ENCODE data around the gene CBARP. TPM values are rescaled to one million over a fixed set of nuclear protein-coding genes. Genes with fewer than 3 reads are reported as not detected.

Gene CBARP
- total and polyA plus RNA-seq, 2 of the 4 experiments (the other 2 are of a cell fraction), result 0.18 to 3.9 TPM

- peaks cover 4 to 45% of the 10 kb centered on the region in 2 experiments; a peak in 2 of 4 replicates for H3K79me1 ChIP-seq (ENCODE audit: low read depth in 1 of 2, low read length in 2 of 2)
- ATAC-seq (ENCODE audit: low read depth) (peak; percentile 66), DNase-seq (peak; percentile 95)
- H3K4me2 ChIP-seq (ENCODE audit: low read depth, low read length), result peak within 1 kb of the TSS; percentile 99
- peak within 1 kb of the TSS; percentile 64 to 84; a peak in 2 of 4 replicates for H4K8ac ChIP-seq (ENCODE audit: low read depth in 2 of 2, low read length in 2 of 2)
- H3K18ac ChIP-seq (ENCODE audit: low read depth, low read length), result no peak within 1 kb of the TSS
- peak within 1 kb of the TSS; percentile 83 for H3K27ac ChIP-seq (ENCODE audit: insufficient read depth, low read length)
- BruUV-seq (replicated peaks), result TSS peak; percentile 83
- intact Hi-C loops (cut with micrococcal nuclease), result loop anchor here (2.0 kb wide), 2 partner anchors 233 to 315 kb away; partner anchors contain the start of gene ARID3A
- H4K5ac ChIP-seq (ENCODE audit: low read depth, low read length), result peak within 1 kb of the TSS; percentile 72
- H3K23ac ChIP-seq (ENCODE audit: low read depth, low read length), result peak within 1 kb of the TSS; percentile 89
- H3K4me1 ChIP-seq (ENCODE audit: control insufficient read depth, insufficient read depth, low read length), result peaks cover 25% of the 10 kb centered on the region
- H2BK20ac ChIP-seq (ENCODE audit: low read depth, low read length), result no peak within 1 kb of the TSS
- H3K27me3 ChIP-seq (ENCODE audit: control insufficient read depth, insufficient read depth, low read length), result no peaks in the 10 kb centered on the region
- peak within 1 kb of the TSS; percentile 70 for H2BK5ac ChIP-seq (ENCODE audit: low read depth, low read length, poor library complexity, severe bottlenecking)
- ChIA-PET POLR2A (ENCODE audit: unreplicated experiment) (interaction anchor here (0.9 to 1.0 kb wide), 2 partner anchors 27 to 28 kb away, joined by 3 to 17 read pairs; no protein-coding TSS in a partner anchor), CTCF (interaction anchor here (0.8 kb wide), 1 partner anchor 25 kb away, joined by 3 read pairs; no protein-coding TSS in a partner anchor)
- WGBS, 2 experiments (ENCODE audit: extremely low coverage in 2 of 2, insufficient read length in 1 of 2), result 0% methylated on average over 60 of the region's 79 CpGs; no CpG with 5 or more reads in 1 of the 2 experiments
- peak within 1 kb of the TSS; percentile 58; the same call in 1 of the 2 replicates for H2BK120ac ChIP-seq (ENCODE audit: low read depth, low read length)
- peak within 1 kb of the TSS; percentile 78 for H3K14ac ChIP-seq (replicated peaks; ENCODE audit: low read depth, low read length)
- dilution Hi-C loops (cut with HindIII; ENCODE audit: low sequenced_read_pairs, unreplicated experiment), result no loop called here
- no peaks in the 10 kb centered on the region for H3K9me1 ChIP-seq (ENCODE audit: insufficient read depth, low read length)
- in situ Hi-C loops (cut with MboI; ENCODE audit: low sequenced_read_pairs), result no loop called here
- TF ChIP-seq RAD21 (IDR thresholded peaks at IDR 0.05; ENCODE audit: low read length), result no peak
- TF ChIP-seq MAZ (IDR thresholded peaks at IDR 0.05; ENCODE audit: borderline replicate concordance, low read depth, low read length), result peak; percentile 63; the same call in 1 of the 2 replicates
- TF ChIP-seq BHLHE40 (IDR thresholded peaks at IDR 0.05; ENCODE audit: low read depth, low read length), result peak; percentile 90
- TF ChIP-seq, protein P1, sequence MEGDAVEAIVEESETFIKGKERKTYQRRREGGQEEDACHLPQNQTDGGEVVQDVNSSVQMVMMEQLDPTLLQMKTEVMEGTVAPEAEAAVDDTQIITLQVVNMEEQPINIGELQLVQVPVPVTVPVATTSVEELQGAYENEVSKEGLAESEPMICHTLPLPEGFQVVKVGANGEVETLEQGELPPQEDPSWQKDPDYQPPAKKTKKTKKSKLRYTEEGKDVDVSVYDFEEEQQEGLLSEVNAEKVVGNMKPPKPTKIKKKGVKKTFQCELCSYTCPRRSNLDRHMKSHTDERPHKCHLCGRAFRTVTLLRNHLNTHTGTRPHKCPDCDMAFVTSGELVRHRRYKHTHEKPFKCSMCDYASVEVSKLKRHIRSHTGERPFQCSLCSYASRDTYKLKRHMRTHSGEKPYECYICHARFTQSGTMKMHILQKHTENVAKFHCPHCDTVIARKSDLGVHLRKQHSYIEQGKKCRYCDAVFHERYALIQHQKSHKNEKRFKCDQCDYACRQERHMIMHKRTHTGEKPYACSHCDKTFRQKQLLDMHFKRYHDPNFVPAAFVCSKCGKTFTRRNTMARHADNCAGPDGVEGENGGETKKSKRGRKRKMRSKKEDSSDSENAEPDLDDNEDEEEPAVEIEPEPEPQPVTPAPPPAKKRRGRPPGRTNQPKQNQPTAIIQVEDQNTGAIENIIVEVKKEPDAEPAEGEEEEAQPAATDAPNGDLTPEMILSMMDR (conservative IDR thresholded peaks at IDR 0.05; ENCODE audit: low read depth, low read length), result no peak
- no peak for TF ChIP-seq CHD1 (IDR thresholded peaks at IDR 0.05; ENCODE audit: low read depth, low read length)
- peak; percentile 56; the same call in 1 of the 2 replicates for TF ChIP-seq POLR2A (IDR thresholded peaks at IDR 0.05; ENCODE audit: low read depth, low read length)
- TF ChIP-seq MXI1 (IDR thresholded peaks at IDR 0.05; ENCODE audit: borderline replicate concordance, low read depth, low read length), result peak; percentile 68; the same call in 1 of the 2 replicates
- H2BK15ac ChIP-seq (ENCODE audit: low read depth, low read length), result no peak within 1 kb of the TSS; the same call in 2 of the 3 replicates
- H2AK5ac ChIP-seq (ENCODE audit: low read depth, low read length), result peak within 1 kb of the TSS; percentile 83; the same call in 1 of the 2 replicates
- H3K9me3 ChIP-seq (ENCODE audit: control insufficient read depth, insufficient read depth, low read length), result no peaks in the 10 kb centered on the region
- peak within 1 kb of the TSS; percentile 95 for H2AFZ ChIP-seq (replicated peaks; ENCODE audit: low read length, poor library complexity)
- peak within 1 kb of the TSS; percentile 87 for H3K4ac ChIP-seq (ENCODE audit: low read depth, low read length)
- H3K36me3 ChIP-seq (ENCODE audit: control insufficient read depth, insufficient read depth, low read length), result no peaks in the 10 kb centered on the region; the same call in 1 of the 2 replicates
- H3K9ac ChIP-seq (ENCODE audit: low read depth, low read length), result peak within 1 kb of the TSS; percentile 84
- H4K91ac ChIP-seq (ENCODE audit: insufficient read depth, low read depth, low read length), result no peak within 1 kb of the TSS; the same call in 1 of the 2 replicates
- peak within 1 kb of the TSS; percentile 96 for H2AK9ac ChIP-seq (replicated peaks; ENCODE audit: low read depth, low read length, poor library complexity)
- H4K20me1 ChIP-seq (ENCODE audit: insufficient read depth, low read length), result peaks cover 10% of the 10 kb centered on the region
- peak within 1 kb of the TSS; percentile 43; the same call in 1 of the 2 replicates for H3K56ac ChIP-seq (ENCODE audit: extremely low read depth, insufficient read depth, low read length)
- H3K4me3 ChIP-seq (ENCODE audit: insufficient read depth, low read depth, low read length), result peak within 1 kb of the TSS; percentile 76
Measured at GRCh38 chr19:1241417-1242095, 3.8 kb upstream of the CBARP start, which contains the start of gene ATP5F1D. Gene ATP5F1D (plus strand): TSS chr19:1241751. CDS start chr19:1241851, 100 bp downstream.
